AG09309 (cell line): ENCODE measurements around the gene SAFB.
A peak's percentile ranks its signal among the peaks of the same experiment; 100 is the strongest.

Experiments
- DNase-seq: peaks from one replicate; pipeline ENCODE4 v3.0.0-alpha.2; 2010; ENCODE audit warnings: low read depth
- H3K4me3 ChIP-seq: 2 replicates; pipeline ENCODE4 v1.5.1; 2011; ENCODE audit warnings: mild to moderate bottlenecking, low read depth, low read length, moderate library complexity; ENCODE audit not compliant: control insufficient read depth
- CTCF ChIP-seq: IDR thresholded peaks from 2 replicates; pipeline ENCODE4 v1.5.1; 2011; ENCODE audit warnings: mild to moderate bottlenecking, low read depth, low read length, inconsistent platforms; ENCODE audit not compliant: insufficient read depth, control insufficient read depth; ENCODE audit errors: missing control alignments

Gene SAFB

GRCh38 chr19:5661483-5661882 lies 38.6 kb downstream of the SAFB start:
- H3K4me3 ChIP-seq: no peak overlapping the region
- DNase-seq: no peak
- TF ChIP-seq CTCF: no peak

- DNase-seq: no peak
These were observed 41.0 kb downstream of the SAFB start for GRCh38 chr19:5663904-5664303.

GRCh38 chr19:5664515-5664914 lies 41.6 kb downstream of the SAFB start:
- H3K4me3 ChIP-seq: no peak overlapping the region
- no peak for DNase-seq
- TF ChIP-seq CTCF: no peak

More at GRCh38 chr19:5663904-5664303, 41.0 kb downstream of the SAFB start:
- H3K4me3 ChIP-seq: no peak overlapping the region
- no peak for TF ChIP-seq CTCF

GRCh38 chr19:5665781-5666513 lies 43.1 kb downstream of the SAFB start:
- no peak overlapping the region for H3K4me3 ChIP-seq
- peak; percentile 28 for DNase-seq
- TF ChIP-seq CTCF: peak; percentile 25

- DNase-seq: no peak
- no peak for TF ChIP-seq CTCF
- H3K4me3 ChIP-seq: no peak overlapping the region
These were observed 44.2 kb downstream of the SAFB start for GRCh38 chr19:5666921-5667610.

GRCh38 chr19:5667751-5668271 lies 44.9 kb downstream of the SAFB start:
- no peak for TF ChIP-seq CTCF
- no peak overlapping the region for H3K4me3 ChIP-seq
- DNase-seq: no peak
